K562 (cell line): Measurements from ENCODE around the gene JUND. TPM values are rescaled to one million over a fixed set of nuclear protein-coding genes. Genes with fewer than 3 reads are reported as not detected.
"Not testable (repeated sequence)": the region's sequence is repeated elsewhere in the genome, so short reads cannot be mapped to it uniquely, and the experiment has no call there.

Experiments
- ATAC-seq: fragments of 200-7000 bp; cut with Tn5 transposase; 3 replicates; pipeline ENCODE4 v1.9.1; 2020; ENCODE audit warnings: moderate library complexity
- BruUV-seq: library from RNA; stranded (reverse); fragments of 400-500 nt; replicated peaks from 2 replicates; lab custom pipeline; 2021; lab: Mats Ljungman, UMichigan
- CTCF ChIA-PET: fragments of 300-600 bp; formaldehyde crosslinking; extraction: SDS; loops from one replicate; lab custom pipeline; 2021; ENCODE audit warnings: low intra/inter-chr PET ratio; lab: Yijun Ruan, JAX
- POLR2A ChIA-PET: fragments of 300-600, 350-650 bp; sonication (Branson Sonifier 250); formaldehyde crosslinking; extraction: SDS; loops from one replicate; lab custom pipeline; 2021; ENCODE audit warnings: antibody characterized with exemption, inconsistent platforms; lab: Yijun Ruan, JAX
- DNase-seq, 4 experiments: peaks; one replicate each; pipeline versions ENCODE4 v3.0.0 to v3.0.0-alpha.2; 2011 to 2018; ENCODE audit warnings: low spot score in 3 of 4, mixed read lengths in 3 of 4; ENCODE audit errors: extremely low read depth in 1 of 4
- FAIRE-seq: peaks from 2 replicates; lab custom pipeline; 2011; peaks lifted over from hg19 to GRCh38; lab: Jason Lieb, UNC
- H2AFZ ChIP-seq: 2 replicates; pipeline ENCODE4 v1.6.0; 2011; ENCODE audit warnings: low read depth, low read length, control low read depth, inconsistent platforms
- H3K27ac ChIP-seq: fragments of 200-600 bp; 3 replicates; pipeline ENCODE4 v1.8.0; 2011; ENCODE audit warnings: low read depth, mild to moderate bottlenecking, control low read depth, inconsistent platforms, low read length, moderate library complexity, mixed read lengths; ENCODE audit errors: extremely low read depth
- H3K27me3 ChIP-seq, 2 experiments: fragments of 300-600 bp in 1 of 2; 2 replicates in 1 of 2; 3 replicates in 1 of 2; pipeline versions ENCODE4 v1.6.0 to v1.8.0; 2011; ENCODE audit warnings: inconsistent platforms in 2 of 2, low read length in 2 of 2, mild to moderate bottlenecking in 1 of 2, mixed read lengths in 1 of 2, moderate library complexity in 1 of 2; ENCODE audit not compliant: control insufficient read depth in 2 of 2, insufficient read depth in 2 of 2
- H3K36me3 ChIP-seq: fragments of 300-600 bp; 3 replicates; pipeline ENCODE4 v1.8.0; 2011; ENCODE audit warnings: mild to moderate bottlenecking, low read length, inconsistent platforms; ENCODE audit not compliant: control insufficient read depth, insufficient read depth
- H3K4me1 ChIP-seq, 2 experiments: fragments of 200-600 bp in 1 of 2; replicated peaks in 1 of 2; 2 replicates in 1 of 2; 3 replicates in 1 of 2; pipeline versions ENCODE4 v1.5.1 to v1.8.0; 2011; ENCODE audit warnings: inconsistent platforms in 2 of 2, low read length in 2 of 2, mild to moderate bottlenecking in 1 of 2, mixed read lengths in 1 of 2, moderate library complexity in 1 of 2; ENCODE audit not compliant: control insufficient read depth in 2 of 2, insufficient read depth in 2 of 2
- H3K4me2 ChIP-seq: 2 replicates; pipeline ENCODE4 v1.6.1; 2011; ENCODE audit warnings: low read length, control low read depth, inconsistent platforms, mixed read lengths; ENCODE audit not compliant: insufficient read depth
- H3K4me3 ChIP-seq: fragments of 200-600 bp; sonication (generic), shearing (Covaris generic); 2 replicates; pipeline ENCODE4 v1.5.1; 2016; ENCODE audit warnings: control low read depth, inconsistent platforms
- H3K79me2 ChIP-seq: fragments of 200-600 bp; 3 replicates; pipeline ENCODE4 v1.8.0; 2011; ENCODE audit warnings: low read length, inconsistent platforms; ENCODE audit not compliant: control insufficient read depth, insufficient read depth
- H3K9ac ChIP-seq, 2 experiments: 2 replicates each; pipeline versions ENCODE4 v1.6.0 to v1.6.1; 2011; ENCODE audit warnings: low read depth in 2 of 2, low read length in 2 of 2, control low read depth in 1 of 2, inconsistent platforms in 1 of 2, mild to moderate bottlenecking in 1 of 2, mixed read lengths in 1 of 2; ENCODE audit not compliant: insufficient read depth in 1 of 2
- H3K9me1 ChIP-seq: one replicate; pipeline ENCODE4 v1.6.0; 2011; ENCODE audit warnings: inconsistent platforms, mild to moderate bottlenecking, low read length, moderate library complexity; ENCODE audit not compliant: control insufficient read depth, insufficient read depth
- H3K9me3 ChIP-seq: replicated peaks from 2 replicates; pipeline ENCODE4 v1.5.1; 2011; ENCODE audit warnings: low read depth, low read length, inconsistent platforms; ENCODE audit not compliant: control insufficient read depth, insufficient read depth
- H4K20me1 ChIP-seq: replicated peaks from 2 replicates; pipeline ENCODE4 v1.6.1; 2011; ENCODE audit warnings: low read length, inconsistent platforms, mixed read lengths; ENCODE audit not compliant: control insufficient read depth, insufficient read depth
- FOSL1 ChIP-seq: fragments of 200-800 bp; sonication (Bioruptor generic); conservative IDR thresholded peaks from 2 replicates; pipeline ENCODE4 v1.6.1; 2016; ENCODE audit warnings: missing genetic modification characterization, missing compliant biosample characterization
- KDM1A ChIP-seq, 2 experiments: fragments of 450-650 bp; IDR thresholded peaks; 2 replicates each; pipeline ENCODE4 v1.6.1; 2016; ENCODE audit warnings: mild to moderate bottlenecking in 2 of 2
- WGBS: fragments of 100-300 bp; shearing (Covaris generic); methylation state at CpG from one replicate; pipeline ENCODE4 v1.1.6; 2016; ENCODE audit warnings: low coverage, mixed read lengths; ENCODE audit not compliant: insufficient coverage; ENCODE audit errors: missing lambda C conversion rate; 5-methylcytosine and 5-hydroxymethylcytosine counted together
- in situ Hi-C: fragments of 300-500 bp; cut with MboI; formaldehyde crosslinking; loops from 4 replicates; pipeline ENCODE4 v1.15.0; 2018; ENCODE audit warnings: inconsistent platforms, mixed read lengths
- intact Hi-C: fragments of 100-400 bp; cut with micrococcal nuclease; formaldehyde crosslinking; loops from 2 replicates; pipeline ENCODE4 v1.14.2; 2022
- polyA plus RNA-seq, 8 experiments: library from polyadenylated mRNA; depleted of rRNA in 4 of 8; stranded (reverse) in 5 of 8; unstranded in 3 of 8; fragments of >200 nt; fragmentation: Nextera tagmentation in 2 of 8; fragmentation: Illumina TruSeq in 1 of 8; extraction: Ambion mirVana in 2 of 8; extraction: Trizol in 1 of 8; gene quantifications; 2 replicates each; pipeline versions ENCODE4 v1.2.1 to v1.2.3, GENCODE V29; 2011 to 2014; ENCODE audit warnings: inconsistent platforms in 1 of 8, missing spikeins in 1 of 8
- total RNA-seq, 7 experiments: library from RNA; depleted of rRNA in 6 of 7; stranded (reverse); fragments of >200 nt in 6 of 7; fragmentation: Illumina TruSeq in 2 of 7; extraction: Trizol in 2 of 7; gene quantifications; 2 replicates each; pipeline versions ENCODE4 v1.2.1 to v1.2.3, GENCODE V29; 2011 to 2021; ENCODE audit warnings: low replicate concordance in 1 of 7
- TF ChIP-seq, protein P1 (sequence below), 2 experiments: fragments of 450-650 bp in 1 of 2; sonication (generic) in 1 of 2; formaldehyde crosslinking in 1 of 2; IDR thresholded peaks in 1 of 2; conservative IDR thresholded peaks in 1 of 2; 2 replicates each; pipeline versions ENCODE4 v1.6.1 to v1.8.1; 2016 to 2023; ENCODE audit warnings: mild to moderate bottlenecking in 2 of 2, moderate library complexity in 2 of 2, inconsistent platforms in 1 of 2, missing genetic modification reagents in 1 of 2

Gene JUND
- total and polyA plus RNA-seq, 9 of the 15 experiments (the other 6 are each of a cell fraction or from before 2014, with no cell fraction given) = 6.4 to 286 (median 42.3) TPM

GRCh38 chr19:18324373-18324731, 42.9 kb upstream of the JUND start:
- intact Hi-C loops (loop anchor here (10.0 kb wide), 1 partner anchor 210 kb away; no protein-coding TSS in a partner anchor), in situ Hi-C loops (loop anchor here (5.0 kb wide), 1 partner anchor 47 kb away; no protein-coding TSS in a partner anchor)
- Histone ChIP-seq H3K9ac (peak overlapping the region in 1 of 2 experiments; percentile 93; a peak in 1 of 4 replicates), H2AFZ (peak overlapping the region; percentile 94), H3K79me2 (peaks cover 41% of the 10 kb centered on the region), H3K4me1 (peaks cover 43 to 50% of the 10 kb centered on the region in 2 experiments), H3K36me3 (peaks cover 22% of the 10 kb centered on the region)
- H3K9me1 ChIP-seq, DNase-seq, H3K27me3 ChIP-seq, H3K4me2 ChIP-seq, BruUV-seq, H3K27ac ChIP-seq, H3K9me3 ChIP-seq, FAIRE-seq, ATAC-seq, H4K20me1 ChIP-seq, H3K4me3 ChIP-seq: not testable (repeated sequence)
- ChIA-PET POLR2A (interaction anchor here (0.6 to 9.8 kb wide), 2 partner anchors 44 to 50 kb away, joined by 4 to 122 read pairs; partner anchors contain the start of gene JUND), CTCF (interaction anchor here (1.2 kb wide), 1 partner anchor 45 kb away, joined by 7 read pairs; no protein-coding TSS in a partner anchor)
- TF ChIP-seq, protein P1, sequence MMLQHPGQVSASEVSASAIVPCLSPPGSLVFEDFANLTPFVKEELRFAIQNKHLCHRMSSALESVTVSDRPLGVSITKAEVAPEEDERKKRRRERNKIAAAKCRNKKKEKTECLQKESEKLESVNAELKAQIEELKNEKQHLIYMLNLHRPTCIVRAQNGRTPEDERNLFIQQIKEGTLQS (IDR thresholded peaks at IDR 0.05) = peak; percentile 72
- TF ChIP-seq, protein P1 (CRISPR knock-in tag; conservative IDR thresholded peaks at IDR 0.05) = not testable (repeated sequence)
- TF ChIP-seq KDM1A (IDR thresholded peaks at IDR 0.05) (0 out of 4 replicates have a peak, but pooled peaks of 1 of the 2 experiments have one; percentile 28), FOSL1 (tag) (0 out of 2 replicates have a peak, but pooled peaks have one; percentile 20)
- 48% methylated on average over 6 of the region's 6 CpGs for WGBS
